Right cardiac atrium (tissue), 5 donors: ENCODE measurements around the gene NINJ2. TPM values are rescaled to one million over a fixed set of nuclear protein-coding genes. Genes with fewer than 3 reads are reported as not detected.

Experiments
- ATAC-seq, 2 donors: fragments of 200-7000 bp; cut with Tn5 transposase; one replicate each; pipeline versions ENCODE4 v1.8.0 to v1.9.1; 2020; ENCODE audit warnings: moderate library complexity in 2 of 2, mild to moderate bottlenecking in 1 of 2
- DNase-seq, 3 donors: peaks; one replicate each; pipeline ENCODE4 v3.0.0-alpha.2; 2020
- H3K27ac ChIP-seq: one replicate; pipeline ENCODE4 v1.5.1; 2013; ENCODE audit warnings: mild to moderate bottlenecking, low read length, control low read depth, moderate library complexity
- H3K27me3 ChIP-seq: one replicate; pipeline ENCODE4 v1.6.1; 2013; ENCODE audit not compliant: control insufficient read depth, insufficient read depth
- H3K4me1 ChIP-seq: one replicate; pipeline ENCODE4 v1.6.1; 2013; ENCODE audit warnings: low read length; ENCODE audit not compliant: control insufficient read depth, insufficient read depth
- H3K4me3 ChIP-seq: one replicate; pipeline ENCODE4 v1.5.1; 2013; ENCODE audit warnings: low read length, control low read depth
- H3K9me3 ChIP-seq: one replicate; pipeline ENCODE4 v1.6.1; 2013; ENCODE audit warnings: low read length; ENCODE audit not compliant: control insufficient read depth
- WGBS: extraction: QIAGEN DNeasy Blood & Tissue Kit; methylation state at CpG from one replicate; pipeline ENCODE4 v1.1.7; 2013; 5-methylcytosine and 5-hydroxymethylcytosine counted together
- intact Hi-C, 4 donors: fragments of 100-400 bp; cut with DNase I; formaldehyde crosslinking; loops; one replicate each; pipeline versions ENCODE4 v1.11.0 to v1.14.0; 2022 to 2023
- polyA plus RNA-seq: library from polyadenylated mRNA; stranded (reverse); fragments of 200-250 nt; gene quantifications from one replicate; pipeline ENCODE4 v1.2.3, GENCODE V29; 2013
- total RNA-seq, 4 donors: library from RNA; stranded (reverse); fragmentation: NEBNext Ultra II Directional; extraction: Animal tissue kit (Norgen Biotek cat#: 25700); gene quantifications; one replicate each; pipeline ENCODE4 v1.2.1, GENCODE V29; 2021
- donor health status: healthy with polysubstance abuse.
- donor health status: DM: no; HTN: yes; CAD: no.
- donor health status: DM: no; HTN: no; CAD: no.
- donor health status: DM: no; HTN: yes; CAD: no; lungs with severe emphysema.
- donor health status: DM: yes; HTN: yes; CAD: no.

Gene NINJ2
- total and polyA plus RNA-seq, 5 donors, result 3.6 to 7.4 (median 5.5) TPM

DNA sequence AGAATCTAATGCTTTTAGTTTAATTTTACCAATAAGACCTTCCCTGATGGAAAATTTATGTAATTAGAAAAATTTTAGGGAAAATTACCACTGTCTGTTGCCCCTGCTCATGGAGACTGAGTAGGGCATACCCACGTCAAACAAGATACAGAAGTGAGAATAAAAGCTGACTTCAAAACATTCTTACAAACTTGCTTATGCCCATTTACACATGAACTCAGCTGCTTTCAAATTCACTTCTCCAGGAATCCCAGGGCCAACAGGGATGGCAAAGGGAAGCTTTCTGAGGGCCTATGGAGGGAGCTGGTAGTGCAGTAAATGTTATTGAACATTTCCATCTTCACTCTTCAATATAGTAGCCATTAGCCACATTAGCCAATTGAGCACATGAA, 4.8 kb upstream of the NINJ2 start:
- WGBS, result 88% methylated on average over 1 of the region's 1 CpG
- Histone ChIP-seq H3K27ac (no peak overlapping the region), H3K9me3 (no peaks in the 10 kb centered on the region), H3K4me3 (no peak overlapping the region), H3K27me3 (no peaks in the 10 kb centered on the region), H3K4me1 (peaks cover 4% of the 10 kb centered on the region)
- DNase-seq (no peak), ATAC-seq (no peak)
- intact Hi-C loops, result loop anchor here in 1 of 4 donors (10.0 kb wide), 1 partner anchor 77 kb away; no protein-coding TSS in a partner anchor

DNA sequence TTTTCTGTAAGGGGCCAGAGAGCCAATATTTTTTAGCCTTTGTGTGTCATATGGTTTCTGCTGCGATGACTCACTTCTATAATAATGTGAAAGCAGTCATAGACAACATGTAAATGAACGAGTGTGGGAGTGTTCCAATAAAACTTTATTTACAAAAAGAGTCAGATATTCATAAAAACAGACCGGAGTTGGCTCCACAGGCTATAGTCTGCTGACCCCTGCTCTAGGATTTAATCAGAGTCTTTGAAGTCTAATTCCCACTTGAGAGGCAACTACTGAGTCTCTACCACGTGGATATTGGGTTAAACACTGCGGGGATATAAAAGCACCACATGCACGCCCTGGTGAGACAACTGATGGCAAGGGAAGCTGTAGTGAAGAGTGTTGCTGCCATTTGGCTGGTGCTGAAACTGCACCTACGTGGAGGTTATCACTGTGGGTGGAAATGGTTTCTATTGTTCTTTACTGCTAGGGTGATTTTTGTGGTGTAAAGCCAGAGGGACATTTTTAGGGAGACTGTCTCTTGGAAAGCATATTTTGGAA, 3.6 kb upstream of the NINJ2 start:
- 82% methylated on average over 7 of the region's 7 CpGs for WGBS
- Histone ChIP-seq H3K4me3 (no peak overlapping the region), H3K27me3 (no peaks in the 10 kb centered on the region), H3K27ac (no peak overlapping the region), H3K9me3 (no peaks in the 10 kb centered on the region), H3K4me1 (peaks cover 11% of the 10 kb centered on the region)
- intact Hi-C loops, result loop anchor here in 1 of 4 donors (10.0 kb wide), 1 partner anchor 78 kb away; no protein-coding TSS in a partner anchor
- DNase-seq (no peak), ATAC-seq (no peak)

DNA sequence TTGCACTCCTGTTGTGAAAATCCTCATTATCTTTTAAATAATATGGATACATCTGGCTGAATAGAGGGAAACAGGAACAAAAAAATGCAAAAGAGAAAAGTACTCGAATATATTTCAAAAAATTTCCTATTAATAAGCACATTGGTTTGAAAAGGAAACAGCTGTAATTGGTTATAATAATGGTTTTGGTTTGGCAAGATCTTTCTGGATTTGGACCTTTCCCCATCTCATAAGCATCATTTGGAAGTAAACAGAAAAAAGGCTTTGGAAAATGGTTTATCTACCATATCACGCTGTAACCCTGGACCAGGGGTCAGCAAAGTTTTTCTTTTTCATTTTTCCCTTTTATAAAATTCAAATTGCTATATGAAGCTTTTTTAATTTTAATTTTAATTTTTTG, 2.8 kb upstream of the NINJ2 start:
- intact Hi-C loops, result loop anchor here in 1 of 4 donors (10.0 kb wide), 1 partner anchor 79 kb away; no protein-coding TSS in a partner anchor
- Histone ChIP-seq H3K27me3 (no peaks in the 10 kb centered on the region), H3K27ac (no peak overlapping the region), H3K9me3 (no peaks in the 10 kb centered on the region), H3K4me1 (peaks cover 11% of the 10 kb centered on the region), H3K4me3 (no peak overlapping the region)
- WGBS, result 59% methylated on average over 2 of the region's 2 CpGs
- DNase-seq (no peak), ATAC-seq (no peak)

DNA sequence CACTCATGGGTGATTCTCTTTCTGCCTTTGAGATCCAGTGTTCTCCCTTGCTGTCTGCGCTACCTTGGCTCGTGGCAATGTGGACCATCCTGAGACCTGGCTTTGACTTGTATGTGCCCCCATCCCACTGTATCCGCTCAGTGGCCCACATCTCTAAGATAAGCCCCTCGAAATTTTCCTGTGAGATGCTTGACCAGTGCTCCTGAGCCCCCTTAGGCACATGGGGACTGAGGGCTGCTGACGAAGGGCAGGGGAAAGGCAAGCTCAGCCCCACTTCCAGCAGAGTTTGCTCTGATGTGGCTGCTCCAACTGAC, 1.5 kb upstream of the NINJ2 start:
- Histone ChIP-seq H3K9me3 (no peaks in the 10 kb centered on the region), H3K27ac (no peak overlapping the region), H3K4me3 (no peak overlapping the region), H3K27me3 (no peaks in the 10 kb centered on the region), H3K4me1 (peaks cover 11% of the 10 kb centered on the region)
- no peak for ATAC-seq
- WGBS, result 96% methylated on average over 5 of the region's 5 CpGs
- no peak for DNase-seq
- intact Hi-C loops, result loop anchor here in 1 of 4 donors (10.0 kb wide), 1 partner anchor 80 kb away; no protein-coding TSS in a partner anchor

- no peaks in the 10 kb centered on the region for H3K27me3 ChIP-seq
- 93% methylated on average over 13 of the region's 13 CpGs for WGBS
- H3K9me3 ChIP-seq, result no peaks in the 10 kb centered on the region
- no peak overlapping the region for H3K4me3 ChIP-seq
- intact Hi-C loops, result loop anchor here in 1 of 4 donors (10.0 kb wide), 1 partner anchor 81 kb away; no protein-coding TSS in a partner anchor
- peaks cover 11% of the 10 kb centered on the region for H3K4me1 ChIP-seq
- ATAC-seq (no peak), DNase-seq (no peak)
- H3K27ac ChIP-seq, result no peak overlapping the region
These were observed 982 bp upstream of the NINJ2 start for GRCh38 chr12:664075-664778.

DNA sequence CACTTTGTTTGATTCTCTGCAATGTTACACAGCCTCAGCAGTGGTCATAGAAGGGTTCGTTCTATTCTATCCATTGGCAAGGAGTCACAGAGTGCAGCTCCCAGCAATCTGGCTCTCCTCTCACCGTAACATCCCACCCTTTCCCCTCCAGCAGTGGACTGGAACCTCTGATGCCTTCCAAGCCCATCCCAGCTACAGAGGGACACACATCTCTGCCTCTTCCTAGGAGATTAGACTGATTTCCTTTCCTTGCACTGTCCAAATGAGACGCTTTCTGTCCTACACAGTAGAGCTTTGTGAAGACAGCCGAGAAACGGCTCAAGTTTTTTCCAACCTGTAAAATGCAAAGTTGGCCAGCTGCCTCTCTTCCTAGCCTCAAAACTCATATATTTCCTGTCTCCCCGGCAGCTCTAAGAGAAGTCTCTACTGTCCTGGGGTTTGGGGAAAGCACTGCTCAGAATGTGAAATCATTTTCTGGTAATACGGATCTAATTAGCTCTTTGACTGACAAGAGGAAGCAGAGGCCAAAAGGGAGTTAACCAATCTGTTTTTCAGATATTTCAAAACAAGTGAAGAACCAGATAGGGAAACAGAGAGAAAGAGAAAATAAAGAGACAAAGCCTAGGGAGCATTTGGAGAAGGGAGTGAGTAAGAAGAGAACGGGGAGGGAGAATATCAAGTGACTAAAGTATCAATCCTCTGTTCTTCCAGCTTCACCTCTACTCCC, 516 bp downstream of the NINJ2 start:
- no peaks in the 10 kb centered on the region for H3K9me3 ChIP-seq
- intact Hi-C loops, result loop anchor here in 1 of 4 donors (10.0 kb wide), 1 partner anchor 82 kb away; no protein-coding TSS in a partner anchor
- peak overlapping the region; percentile 35 for H3K4me3 ChIP-seq
- H3K4me1 ChIP-seq, result peaks cover 11% of the 10 kb centered on the region
- DNase-seq (peak in 1 of 3 donors; percentile 27), ATAC-seq (peak; percentile 71 to 89)
- peak overlapping the region; percentile 66 for H3K27ac ChIP-seq
- 23% methylated on average over 8 of the region's 8 CpGs for WGBS
- H3K27me3 ChIP-seq, result no peaks in the 10 kb centered on the region

DNA sequence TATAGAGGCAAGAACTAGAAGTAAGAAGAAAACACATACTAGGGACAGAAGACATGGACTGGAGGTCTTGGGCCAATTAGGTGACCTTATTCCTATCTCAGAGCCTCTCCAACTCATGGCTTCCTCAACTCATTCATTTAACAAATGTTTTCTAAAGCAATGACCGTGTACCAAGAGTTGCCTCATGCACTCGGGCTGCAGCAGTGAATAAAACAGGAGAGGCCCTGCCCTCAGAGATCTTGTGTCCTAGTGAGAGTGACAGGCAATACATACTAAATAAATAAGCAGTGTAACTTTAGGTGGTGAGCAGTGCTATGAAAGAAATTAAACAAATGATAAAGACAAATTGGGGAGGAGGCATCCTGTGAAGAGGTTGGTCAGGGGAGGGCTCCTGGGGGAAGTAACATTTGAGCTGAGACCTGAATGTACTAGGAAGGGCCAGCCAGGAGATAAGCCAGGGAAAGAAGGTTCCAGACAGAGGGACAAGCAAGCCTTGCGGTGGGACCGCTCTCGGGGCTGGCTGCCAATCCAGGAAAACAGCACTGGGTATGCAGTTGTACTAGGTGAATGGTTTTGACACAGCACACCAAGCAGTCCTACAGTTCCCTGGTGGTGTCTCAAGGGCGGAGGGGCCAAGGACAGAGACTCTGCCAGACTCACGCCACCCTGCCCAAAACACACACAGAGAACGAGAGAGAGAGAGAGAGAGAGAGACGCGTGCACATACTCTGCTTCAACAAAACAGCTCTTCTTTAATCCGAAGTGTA, 1.3 kb downstream of the NINJ2 start:
- Histone ChIP-seq H3K27ac (peak overlapping the region; percentile 39), H3K27me3 (no peaks in the 10 kb centered on the region), H3K4me3 (no peak overlapping the region), H3K9me3 (no peaks in the 10 kb centered on the region), H3K4me1 (peaks cover 9% of the 10 kb centered on the region)
- intact Hi-C loops, result loop anchor here in 1 of 4 donors (10.0 kb wide), 1 partner anchor 83 kb away; no protein-coding TSS in a partner anchor
- peak; percentile 54 to 81 (median 63) for DNase-seq
- ATAC-seq, result peak; percentile 67 to 75
- WGBS, result 53% methylated on average over 11 of the region's 11 CpGs

DNA sequence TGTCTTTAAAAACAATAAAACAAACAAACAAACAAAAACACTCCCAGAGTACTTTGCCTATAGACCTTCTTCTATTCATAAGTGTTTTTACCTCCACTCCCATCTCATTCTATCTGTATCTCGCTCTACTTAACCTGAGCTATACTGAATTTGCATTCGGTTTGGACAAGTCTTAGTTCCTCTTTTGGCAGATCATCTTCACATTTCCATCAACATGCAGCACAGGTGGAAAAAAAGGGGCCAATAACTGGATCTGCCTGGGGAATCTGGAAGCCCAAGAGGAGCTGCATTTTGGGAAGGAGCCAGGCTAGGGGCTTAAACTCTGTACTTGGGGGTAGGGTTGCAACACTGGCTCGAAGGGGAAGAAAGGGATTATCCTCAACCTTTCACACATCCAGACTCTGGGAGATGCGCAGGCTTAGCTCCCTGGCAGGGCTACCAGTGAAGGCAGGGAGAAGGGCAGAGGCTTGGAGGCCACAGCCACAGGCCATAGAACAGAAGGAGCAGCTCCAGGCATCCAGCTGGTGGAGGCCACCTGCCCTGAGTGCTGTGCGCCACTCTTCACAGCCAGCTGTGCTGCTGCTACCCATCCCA, 4.1 kb downstream of the NINJ2 start:
- no peak overlapping the region for H3K4me3 ChIP-seq
- no peaks in the 10 kb centered on the region for H3K27me3 ChIP-seq
- H3K27ac ChIP-seq, result no peak overlapping the region
- peaks cover 9% of the 10 kb centered on the region for H3K4me1 ChIP-seq
- WGBS, result 84% methylated on average over 5 of the region's 5 CpGs
- intact Hi-C loops, result no loop called here
- DNase-seq, result no peak
- H3K9me3 ChIP-seq, result no peaks in the 10 kb centered on the region
- ATAC-seq, result no peak

DNA sequence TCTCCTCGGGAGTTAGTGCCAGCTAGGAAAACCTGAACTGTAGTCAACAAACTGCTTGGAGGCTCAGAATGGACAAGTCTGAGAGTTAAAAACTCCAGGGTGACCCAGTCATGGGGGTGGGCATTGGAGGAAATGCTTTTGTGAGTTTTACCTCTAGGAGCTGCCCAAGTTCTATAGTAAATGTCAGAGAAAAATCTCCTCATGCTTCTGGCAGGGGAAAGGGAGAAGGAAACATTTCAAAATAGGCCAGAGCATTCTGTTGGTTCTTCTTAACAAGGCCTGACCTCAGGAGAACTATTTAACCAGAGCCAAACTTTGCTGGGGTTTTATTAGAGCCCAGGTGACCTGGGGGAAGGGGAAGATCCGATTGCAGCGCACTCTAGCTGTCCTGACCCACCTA, 12.3 kb downstream of the NINJ2 start:
- no peak overlapping the region for H3K4me3 ChIP-seq
- H3K9me3 ChIP-seq, result no peaks in the 10 kb centered on the region
- H3K27ac ChIP-seq, result no peak overlapping the region
- H3K27me3 ChIP-seq, result no peaks in the 10 kb centered on the region
- DNase-seq (no peak), ATAC-seq (no peak)
- H3K4me1 ChIP-seq, result peaks cover 12% of the 10 kb centered on the region
- intact Hi-C loops, result no loop called here
- WGBS, result 83% methylated on average over 3 of the region's 3 CpGs

DNA sequence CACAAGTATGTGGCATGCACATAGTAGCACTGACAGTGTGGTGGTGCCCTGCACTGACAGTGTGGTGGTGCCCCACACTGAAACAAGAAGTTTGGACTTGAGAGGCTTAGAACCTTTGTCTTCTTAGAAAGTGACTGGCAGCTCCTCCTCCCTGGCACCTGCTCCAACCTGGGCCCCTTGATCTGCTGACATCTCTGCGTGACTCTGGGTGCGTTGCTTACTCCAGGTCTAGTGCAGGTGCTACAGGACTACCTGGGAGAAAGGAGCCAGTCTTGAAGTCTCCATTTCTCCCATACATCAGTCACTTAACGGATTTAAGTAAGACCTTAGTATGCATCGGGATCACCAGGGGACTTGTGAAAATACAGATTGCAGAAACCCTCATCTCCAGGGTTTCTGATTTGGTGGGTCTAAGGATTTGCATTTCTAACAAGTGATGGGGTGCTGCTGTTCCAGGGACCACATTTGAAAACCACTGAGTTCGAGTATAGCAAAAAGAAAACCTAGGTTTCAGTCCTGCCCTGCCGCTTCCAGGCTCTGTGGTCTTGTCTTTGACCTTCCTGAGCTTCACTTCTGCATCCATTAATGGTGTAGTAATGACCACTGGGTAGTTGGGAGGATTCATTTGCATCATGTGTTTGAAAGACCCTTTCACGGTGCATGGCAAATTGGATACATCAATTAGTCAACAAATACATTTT, 15.7 kb downstream of the NINJ2 start:
- DNase-seq (no peak), ATAC-seq (no peak)
- WGBS, result 75% methylated on average over 7 of the region's 7 CpGs
- H3K27me3 ChIP-seq, result no peaks in the 10 kb centered on the region
- peaks cover 19% of the 10 kb centered on the region for H3K4me1 ChIP-seq
- intact Hi-C loops, result loop anchor here (5.0 to 10.0 kb wide), 5 partner anchors 60 to 167 kb away; partner anchors contain the start of gene WNK1 (in 3 of the 4)
- H3K27ac ChIP-seq, result peak overlapping the region; percentile 97
- H3K4me3 ChIP-seq, result no peak overlapping the region
- H3K9me3 ChIP-seq, result no peaks in the 10 kb centered on the region
